KOPT-K1 (cell line): ENCODE measurements around the gene CLTB.
A peak's percentile ranks its signal among the peaks of the same experiment; 100 is the strongest.

Source experiments
- H3K27ac ChIP-seq: fragments of 200-600 bp; sonication (generic); 2 replicates; pipeline ENCODE4 v1.5.1; 2016; ENCODE audit warnings: antibody characterized with exemption, mild to moderate bottlenecking, low read depth, low read length; ENCODE audit not compliant: poor library complexity, severe bottlenecking
- H3K36me3 ChIP-seq: fragments of 200-600 bp; sonication (generic); 2 replicates; pipeline ENCODE4 v1.5.1; 2017; ENCODE audit warnings: antibody characterized with exemption, mild to moderate bottlenecking, low read length, moderate library complexity; ENCODE audit not compliant: insufficient read depth
- H3K9me3 ChIP-seq: fragments of 200-600 bp; sonication (generic); 2 replicates; pipeline ENCODE4 v1.5.1; 2017; ENCODE audit warnings: antibody characterized with exemption, low read length, mild to moderate bottlenecking; ENCODE audit not compliant: insufficient read depth, poor library complexity, severe bottlenecking

Gene CLTB

GRCh38 chr5:176440927-176441706, 24.8 kb upstream of the CLTB start:
- Histone ChIP-seq H3K27ac (no peak overlapping the region), H3K9me3 (no peaks in the 10 kb centered on the region), H3K36me3 (no peaks in the 10 kb centered on the region)

GRCh38 chr5:176438959-176439757, 22.8 kb upstream of the CLTB start:
- no peaks in the 10 kb centered on the region for H3K9me3 ChIP-seq
- H3K36me3 ChIP-seq = no peaks in the 10 kb centered on the region
- H3K27ac ChIP-seq = no peak overlapping the region

GRCh38 chr5:176436656-176437055, 20.3 kb upstream of the CLTB start:
- Histone ChIP-seq H3K9me3 (peaks cover 11% of the 10 kb centered on the region), H3K27ac (peak overlapping the region; percentile 83), H3K36me3 (no peaks in the 10 kb centered on the region)

- Histone ChIP-seq H3K9me3 (peaks cover 12% of the 10 kb centered on the region), H3K27ac (no peak overlapping the region), H3K36me3 (no peaks in the 10 kb centered on the region)
Observed at GRCh38 chr5:176432707-176433106, 16.4 kb upstream of the CLTB start.

GRCh38 chr5:176429972-176430371, 13.6 kb upstream of the CLTB start:
- H3K9me3 ChIP-seq = peaks cover 39% of the 10 kb centered on the region
- no peaks in the 10 kb centered on the region for H3K36me3 ChIP-seq
- peak overlapping the region; percentile 60 for H3K27ac ChIP-seq

- Histone ChIP-seq H3K27ac (no peak overlapping the region), H3K9me3 (peaks cover 56% of the 10 kb centered on the region)
Observed at GRCh38 chr5:176427971-176428370, 11.6 kb upstream of the CLTB start.

GRCh38 chr5:176426876-176427275, 10.5 kb upstream of the CLTB start:
- H3K36me3 ChIP-seq = no peaks in the 10 kb centered on the region
- H3K9me3 ChIP-seq = peaks cover 56% of the 10 kb centered on the region
- no peak overlapping the region for H3K27ac ChIP-seq

More at GRCh38 chr5:176427971-176428370, 11.6 kb upstream of the CLTB start:
- no peaks in the 10 kb centered on the region for H3K36me3 ChIP-seq

GRCh38 chr5:176425791-176426190, 9.5 kb upstream of the CLTB start:
- Histone ChIP-seq H3K9me3 (peaks cover 63% of the 10 kb centered on the region), H3K36me3 (no peaks in the 10 kb centered on the region), H3K27ac (no peak overlapping the region)

GRCh38 chr5:176425138-176425537, 8.8 kb upstream of the CLTB start:
- H3K9me3 ChIP-seq = peaks cover 69% of the 10 kb centered on the region
- H3K27ac ChIP-seq = no peak overlapping the region

GRCh38 chr5:176424181-176424580, 7.8 kb upstream of the CLTB start:
- Histone ChIP-seq H3K36me3 (no peaks in the 10 kb centered on the region), H3K27ac (no peak overlapping the region), H3K9me3 (peaks cover 71% of the 10 kb centered on the region)

More at GRCh38 chr5:176425138-176425537, 8.8 kb upstream of the CLTB start:
- H3K36me3 ChIP-seq = no peaks in the 10 kb centered on the region

- H3K9me3 ChIP-seq = peaks cover 54% of the 10 kb centered on the region
- H3K27ac ChIP-seq = no peak overlapping the region
Observed at GRCh38 chr5:176420972-176421544, 4.7 kb upstream of the CLTB start.

GRCh38 chr5:176420086-176420485, 3.7 kb upstream of the CLTB start:
- Histone ChIP-seq H3K36me3 (no peaks in the 10 kb centered on the region), H3K9me3 (peaks cover 44% of the 10 kb centered on the region), H3K27ac (no peak overlapping the region)

More at GRCh38 chr5:176420972-176421544, 4.7 kb upstream of the CLTB start:
- H3K36me3 ChIP-seq = no peaks in the 10 kb centered on the region

- H3K36me3 ChIP-seq = no peaks in the 10 kb centered on the region
- peaks cover 28% of the 10 kb centered on the region for H3K9me3 ChIP-seq
- H3K27ac ChIP-seq = no peak overlapping the region
Observed at GRCh38 chr5:176418251-176418650, 1.9 kb upstream of the CLTB start.

- H3K9me3 ChIP-seq = peaks cover 17% of the 10 kb centered on the region
- H3K27ac ChIP-seq = peak overlapping the region; percentile 70
Observed at GRCh38 chr5:176416965-176417364, 626 bp upstream of the CLTB start.

GRCh38 chr5:176415240-176415951, 943 bp downstream of the CLTB start:
- H3K9me3 ChIP-seq = peaks cover 4% of the 10 kb centered on the region
- no peaks in the 10 kb centered on the region for H3K36me3 ChIP-seq
- peak overlapping the region; percentile 70 for H3K27ac ChIP-seq

More at GRCh38 chr5:176416965-176417364, 626 bp upstream of the CLTB start:
- no peaks in the 10 kb centered on the region for H3K36me3 ChIP-seq
